HG03066 (cell line): ENCODE measurements around the gene JOSD2.

Source experiments
- ATAC-seq: cut with Tn5 transposase; IDR thresholded peaks from one replicate; pipeline ENCODE4 v1.9.1; 2021; ENCODE audit warnings: low read depth; ENCODE audit not compliant: unreplicated experiment

The JOSD2 gene

GRCh38 chr19:50457300-50457699, 53.7 kb downstream of the JOSD2 start:
- no peak for ATAC-seq
